ENCODE results near the gene DECR2.

DECR2 gene

GRCh38 chr16:356741-357140 is 44.9 kb upstream of the DECR2 start:
- TF ChIP-seq CTCF (IDR thresholded peaks at IDR 0.05; ENCODE audit: low read depth, low read length, missing control alignments) = no peak
- DNase-seq (ENCODE audit: low read depth) = no peak
- no peak overlapping the region for H3K4me3 ChIP-seq (ENCODE audit: low read depth, low read length)
- in situ Hi-C loops (cut with HindIII; ENCODE audit: low sequenced_read_pairs) = no loop called here

GRCh38 chr16:359067-359763 is 42.5 kb upstream of the DECR2 start:
- no peak overlapping the region for H3K4me3 ChIP-seq (ENCODE audit: low read depth, low read length)
- TF ChIP-seq CTCF (IDR thresholded peaks at IDR 0.05; ENCODE audit: low read depth, low read length, missing control alignments) = no peak
- no peak for DNase-seq (ENCODE audit: low read depth)
- in situ Hi-C loops (cut with HindIII; ENCODE audit: low sequenced_read_pairs) = no loop called here

GRCh38 chr16:359871-360697 is 41.6 kb upstream of the DECR2 start:
- no peak for DNase-seq (ENCODE audit: low read depth)
- no peak overlapping the region for H3K4me3 ChIP-seq (ENCODE audit: low read depth, low read length)
- no peak for TF ChIP-seq CTCF (IDR thresholded peaks at IDR 0.05; ENCODE audit: low read depth, low read length, missing control alignments)
- in situ Hi-C loops (cut with HindIII; ENCODE audit: low sequenced_read_pairs) = loop anchor here (5.0 kb wide), 1 partner anchor 38 kb away; no protein-coding TSS in a partner anchor

GRCh38 chr16:360698-361336 is 40.9 kb upstream of the DECR2 start:
- no peak for TF ChIP-seq CTCF (IDR thresholded peaks at IDR 0.05; ENCODE audit: low read depth, low read length, missing control alignments)
- no peak for DNase-seq (ENCODE audit: low read depth)
- in situ Hi-C loops (cut with HindIII; ENCODE audit: low sequenced_read_pairs) = loop anchor here (5.0 kb wide), 1 partner anchor 39 kb away; no protein-coding TSS in a partner anchor
- H3K4me3 ChIP-seq (ENCODE audit: low read depth, low read length) = no peak overlapping the region

- H3K4me3 ChIP-seq (ENCODE audit: low read depth, low read length) = no peak overlapping the region
- no peak for TF ChIP-seq CTCF (IDR thresholded peaks at IDR 0.05; ENCODE audit: low read depth, low read length, missing control alignments)
- no peak for DNase-seq (ENCODE audit: low read depth)
- in situ Hi-C loops (cut with HindIII; ENCODE audit: low sequenced_read_pairs) = loop anchor here (5.0 kb wide), 1 partner anchor 39 kb away; no protein-coding TSS in a partner anchor
Measured at GRCh38 chr16:361341-361871, 40.3 kb upstream of the DECR2 start.

Data from astrocyte of the cerebellum (primary cell).